IMR-90 (cell line): ENCODE measurements around the gene EFCC1.

Experiments
- CEBPB ChIP-seq: IDR thresholded peaks from 2 replicates; pipeline ENCODE4 v1.6.1; 2012; ENCODE audit warnings: low read depth, low read length, improper control_type of control experiment
- CTCF ChIP-seq: conservative IDR thresholded peaks from 2 replicates; pipeline ENCODE4 v1.5.1; 2012; ENCODE audit warnings: mild to moderate bottlenecking, low read depth, low read length, improper control_type of control experiment
- POLR2A ChIP-seq: IDR thresholded peaks from 2 replicates; pipeline ENCODE4 v1.6.1; 2012; ENCODE audit warnings: mild to moderate bottlenecking, low read depth, low read length
- RCOR1 ChIP-seq: IDR thresholded peaks from 2 replicates; pipeline ENCODE4 v1.6.1; 2012; ENCODE audit warnings: mild to moderate bottlenecking, low read length, improper control_type of control experiment; ENCODE audit not compliant: insufficient replicate concordance
- USF2 ChIP-seq: fragments of 150-350 bp; IDR thresholded peaks from 2 replicates; pipeline ENCODE4 v1.6.1; 2017; ENCODE audit warnings: mild to moderate bottlenecking, antibody characterized with exemption, low read length, low read depth

GRCh38 chr3:129070086-129070885 is 69.2 kb downstream of the EFCC1 start:
- TF ChIP-seq USF2 (no peak), CTCF (no peak), CEBPB (no peak), RCOR1 (no peak), POLR2A (no peak)
